HTERT RPE-1 (cell line): ENCODE results near the gene NDUFS4.
"Not testable (repeated sequence)": the region's sequence is repeated elsewhere in the genome, so short reads cannot be mapped to it uniquely, and the experiment has no call there.

Source experiments
- in situ Hi-C: fragments of 300-500 bp; cut with MboI; formaldehyde crosslinking; loops from 4 replicates; pipeline ENCODE4 v1.14.3; 2020; ENCODE audit warnings: low sequenced_read_pairs

NDUFS4 gene

DNA sequence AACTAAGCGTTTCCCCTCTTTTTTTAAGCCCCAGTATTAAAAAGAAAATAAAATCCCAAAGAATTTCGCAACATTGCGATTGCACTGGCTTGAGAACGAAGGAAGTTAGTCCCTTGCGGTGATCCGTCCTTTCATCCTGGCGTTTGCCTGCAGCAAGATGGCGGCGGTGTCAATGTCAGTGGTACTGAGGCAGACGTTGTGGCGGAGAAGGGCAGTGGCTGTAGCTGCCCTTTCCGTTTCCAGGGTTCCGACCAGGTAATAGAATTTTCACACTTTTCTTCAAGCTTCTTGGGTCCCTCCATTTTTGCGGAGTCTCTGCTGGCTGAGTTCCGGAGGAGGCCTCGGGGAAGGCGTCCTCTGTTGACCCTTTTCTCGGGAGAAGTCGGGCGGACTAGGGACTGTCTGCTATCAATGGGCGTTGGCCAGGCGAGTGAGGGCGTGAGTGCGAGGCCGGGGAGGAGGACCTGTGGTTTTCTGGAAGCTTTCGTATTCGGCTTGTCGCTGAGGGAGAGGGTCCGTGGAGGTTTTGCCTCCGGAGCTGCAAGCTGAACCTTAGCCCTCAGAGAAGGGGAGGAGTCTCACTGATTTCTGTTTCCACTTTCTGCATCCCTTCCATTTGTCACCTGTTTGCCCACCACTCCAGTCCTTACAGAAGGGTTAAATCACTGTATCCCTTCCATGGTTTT is at the start of gene NDUFS4:
Gene NDUFS4, plus strand, starts transcription at position 134 of the 686 bp plus-strand sequence. Its CDS starts 24 bp downstream, at position 158.
- in situ Hi-C loops = no loop called here

DNA sequence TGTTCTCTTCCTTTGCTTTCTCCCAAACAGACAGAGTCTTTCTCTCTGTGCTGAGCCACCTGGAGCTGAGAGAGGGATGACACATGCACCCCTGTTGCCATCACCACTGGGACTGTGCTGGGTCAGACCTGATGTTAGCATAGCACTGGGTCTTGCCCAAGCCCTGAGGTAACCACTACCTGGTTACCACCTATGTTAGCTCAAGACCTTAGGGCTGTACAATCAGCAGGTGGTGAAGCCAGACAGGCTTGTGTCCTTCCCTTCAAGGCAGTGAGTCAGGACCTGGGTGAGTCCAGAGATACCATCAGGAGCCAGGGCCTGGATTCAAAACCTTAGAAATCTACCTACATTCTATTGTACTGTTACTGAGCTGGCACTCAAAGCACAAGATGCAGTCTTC is 47.9 kb upstream of the NDUFS4 start:
- in situ Hi-C loops = no loop called here

DNA sequence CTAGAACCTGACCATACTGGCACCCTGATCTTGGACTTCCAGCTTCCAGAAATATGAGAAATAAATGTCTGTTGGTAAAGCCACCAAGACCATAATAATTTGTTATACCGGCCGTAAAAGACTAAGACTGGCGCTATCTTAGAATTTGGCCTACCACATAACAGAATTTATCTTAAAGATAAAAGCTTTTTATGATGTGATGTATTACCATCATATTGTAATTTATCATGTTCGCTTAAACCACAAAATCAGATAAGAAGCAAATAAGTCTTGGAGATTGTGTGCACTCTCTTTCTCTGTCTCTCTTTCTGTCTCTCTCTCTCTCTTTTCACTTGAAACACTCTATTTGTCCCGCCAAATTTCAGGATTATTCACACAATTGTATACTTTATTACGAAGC is 44.5 kb upstream of the NDUFS4 start:
- in situ Hi-C loops = no loop called here

DNA sequence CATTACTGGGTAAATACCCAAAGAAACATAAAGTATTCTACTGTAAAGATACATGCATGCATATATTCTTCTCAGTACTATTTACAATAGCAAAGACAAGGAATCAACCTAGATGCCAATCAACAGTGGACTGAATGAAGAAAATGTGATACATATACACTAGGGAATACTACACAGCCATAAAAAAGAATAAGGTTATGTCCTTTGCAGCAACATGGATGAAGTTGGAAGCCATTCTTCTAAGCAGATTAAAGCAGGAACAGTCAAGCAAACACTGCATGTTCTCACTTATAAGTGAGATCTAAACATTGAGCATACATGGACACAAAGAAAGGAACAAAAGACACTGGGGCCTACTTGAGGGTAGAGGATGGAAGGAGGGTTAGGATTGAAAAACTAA is 39.6 kb upstream of the NDUFS4 start:
- in situ Hi-C loops = no loop called here

DNA sequence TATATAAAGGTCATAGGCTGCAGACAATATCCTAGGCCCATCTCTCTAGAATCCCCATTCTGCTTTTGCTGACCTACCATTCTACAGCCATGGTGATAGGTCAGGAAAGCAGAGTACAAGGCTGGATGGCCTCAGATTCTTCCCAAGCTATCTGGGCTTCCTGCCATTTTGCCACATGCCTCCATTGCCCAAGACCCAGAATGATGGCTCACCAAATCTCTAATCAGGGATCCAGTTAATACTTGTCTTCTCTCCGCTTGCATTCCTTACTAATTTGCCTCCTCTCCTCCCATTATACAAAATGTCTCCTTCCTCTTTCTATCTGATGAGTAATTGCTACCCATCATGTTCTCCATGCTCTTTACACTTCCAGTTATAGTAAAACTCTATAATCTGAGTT is 22.7 kb upstream of the NDUFS4 start:
- in situ Hi-C loops = no loop called here

DNA sequence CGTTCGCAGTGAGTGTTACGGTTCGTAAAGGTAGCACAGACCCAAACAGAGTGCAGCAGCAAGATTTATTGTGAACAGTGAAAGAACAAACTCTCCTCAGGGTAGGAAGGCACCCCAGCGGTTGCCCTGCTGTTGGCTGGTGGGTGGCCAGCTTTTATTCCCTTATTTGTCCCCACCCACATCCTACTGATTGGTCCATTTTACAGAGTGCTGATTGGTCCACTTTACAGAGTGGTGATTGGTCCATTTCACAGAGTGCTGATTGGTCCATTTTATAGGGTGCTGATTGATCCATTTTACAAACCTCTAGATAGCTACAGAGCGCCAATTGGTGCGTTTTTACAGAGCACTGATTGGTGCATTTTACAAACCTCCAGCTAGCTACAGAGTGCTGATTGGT is 19.7 kb upstream of the NDUFS4 start:
- in situ Hi-C loops = not testable (repeated sequence)

DNA sequence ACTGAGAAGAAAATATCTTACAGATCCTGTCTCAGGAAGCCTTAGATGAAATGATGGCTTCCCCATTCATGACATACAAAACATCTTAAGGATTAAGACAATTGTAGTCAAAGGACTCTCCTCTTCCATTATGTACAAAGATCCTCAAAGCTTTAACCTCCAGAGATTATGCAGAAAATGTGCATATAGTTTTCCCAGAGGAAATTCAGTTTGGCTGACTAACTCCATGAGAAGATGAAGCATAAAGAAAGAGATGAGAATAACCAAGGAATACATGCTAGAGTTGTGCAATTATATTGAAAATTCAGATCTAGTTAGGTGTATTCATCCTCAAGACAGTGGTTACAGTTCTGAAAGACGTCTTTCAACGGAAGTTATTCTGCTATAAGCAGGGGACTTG is 18.6 kb upstream of the NDUFS4 start:
- in situ Hi-C loops = no loop called here

DNA sequence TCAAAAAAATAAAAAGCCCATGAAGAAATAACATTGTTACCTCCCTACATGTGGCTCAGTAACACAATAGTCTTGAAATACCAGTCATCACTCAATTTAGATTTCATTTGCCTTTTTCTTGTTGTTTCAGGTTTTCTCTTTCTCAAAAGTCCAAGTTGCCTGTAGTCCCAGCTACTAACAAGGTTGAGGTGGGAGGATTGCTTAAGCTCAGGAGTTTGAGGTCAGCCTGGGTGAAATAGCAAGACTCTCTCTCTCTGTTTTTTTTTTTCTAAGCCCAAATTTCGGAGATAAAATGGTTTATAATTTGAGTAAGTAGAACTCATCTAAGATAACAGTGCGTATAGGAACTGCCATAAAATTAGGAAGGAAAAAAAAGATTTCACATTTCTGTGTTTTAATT is 17.5 kb upstream of the NDUFS4 start:
- in situ Hi-C loops = no loop called here

DNA sequence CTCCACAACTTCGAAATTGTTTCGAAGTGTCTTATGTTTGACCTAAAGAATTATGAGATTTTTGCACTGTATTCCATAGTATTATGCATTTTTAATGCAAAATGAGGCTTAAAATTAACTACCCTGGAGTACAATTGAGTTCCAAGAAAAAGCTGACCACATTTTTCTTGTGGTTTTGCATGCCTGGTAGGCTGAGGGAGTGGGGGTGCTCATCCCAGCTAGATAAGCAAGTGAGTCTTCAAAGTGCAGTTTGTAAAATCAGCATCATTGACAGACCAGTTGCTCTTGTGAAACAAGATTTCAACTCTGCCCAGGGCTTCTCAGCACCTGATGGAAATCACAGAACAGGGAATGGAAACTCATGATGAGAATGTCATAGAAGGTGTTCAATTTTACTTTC is 17.0 kb upstream of the NDUFS4 start:
- in situ Hi-C loops = no loop called here

DNA sequence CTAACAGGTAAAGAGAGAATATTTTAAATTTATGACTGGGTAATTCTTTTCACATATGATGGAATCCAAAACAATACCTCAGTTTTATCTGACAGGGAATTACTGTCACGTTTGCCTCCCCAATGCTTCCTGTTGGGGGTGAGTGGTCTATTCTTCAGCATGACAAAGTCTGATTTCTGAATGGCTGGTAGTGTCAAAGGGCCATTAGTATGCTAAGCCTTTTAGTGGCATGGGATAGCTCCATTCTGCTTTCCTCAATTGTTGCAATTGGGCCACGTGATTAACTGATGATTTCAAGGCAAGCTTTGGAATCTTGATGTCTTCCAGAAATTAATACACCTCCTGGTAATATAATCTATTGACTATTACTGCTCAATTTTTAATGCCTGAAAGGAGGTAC is 14.7 kb upstream of the NDUFS4 start:
- in situ Hi-C loops = no loop called here

DNA sequence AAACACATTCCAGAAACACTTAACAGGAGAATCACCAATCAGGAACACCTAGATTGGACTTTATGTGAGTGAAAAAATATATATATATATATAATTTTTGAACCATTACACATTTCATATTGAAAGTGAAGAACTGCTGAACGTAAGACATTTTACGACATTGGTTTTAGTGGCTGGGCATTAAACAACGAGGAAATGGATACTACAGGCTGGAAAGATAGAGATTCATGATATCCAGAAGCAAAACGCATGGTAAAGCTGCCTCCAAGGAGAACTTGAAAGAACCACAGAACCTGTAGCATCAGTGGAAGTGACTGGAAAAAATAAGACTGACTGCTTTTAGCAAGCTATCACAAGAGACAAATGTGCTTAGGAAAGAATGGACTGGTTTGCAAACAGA is 13.2 kb upstream of the NDUFS4 start:
- in situ Hi-C loops = no loop called here

DNA sequence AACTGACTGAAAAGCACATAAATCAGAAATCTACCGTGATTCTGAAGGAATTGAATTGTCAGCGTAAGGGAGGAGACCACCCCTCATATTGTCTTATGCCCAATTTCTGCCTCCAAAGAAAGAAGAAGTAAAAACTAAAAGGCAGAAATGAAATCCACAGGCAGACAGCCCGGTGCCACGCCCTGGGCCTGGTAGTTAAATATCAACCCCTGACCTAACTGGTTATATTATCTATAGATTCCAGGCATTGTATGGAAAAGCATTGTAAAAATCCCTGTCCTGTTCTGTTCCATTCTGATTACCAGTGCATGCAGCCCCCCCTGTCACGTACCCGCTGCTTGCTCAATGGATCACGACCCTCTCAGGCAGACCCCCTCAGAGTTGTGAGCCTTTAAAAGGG is 11.9 kb upstream of the NDUFS4 start:
- in situ Hi-C loops = not testable (repeated sequence)

DNA sequence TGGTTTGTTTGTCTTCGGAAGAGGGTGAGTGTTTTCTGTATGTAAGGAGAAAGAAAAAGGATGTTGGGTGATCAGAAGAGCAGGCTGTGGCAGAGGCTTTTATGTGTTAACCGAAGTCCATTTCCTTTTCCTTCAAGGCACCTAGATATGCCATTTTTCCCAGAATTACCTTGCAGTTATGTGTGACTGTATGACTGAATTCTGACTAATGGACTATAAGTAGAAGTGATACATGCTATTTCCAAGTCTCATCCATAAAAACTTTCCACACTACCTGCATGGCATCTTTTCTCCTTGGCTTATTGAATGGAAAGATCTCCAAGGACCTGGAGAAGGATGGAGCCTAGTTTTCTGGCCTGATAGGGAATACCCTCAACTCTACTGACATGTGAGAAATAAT is 10.6 kb upstream of the NDUFS4 start:
- in situ Hi-C loops = no loop called here

DNA sequence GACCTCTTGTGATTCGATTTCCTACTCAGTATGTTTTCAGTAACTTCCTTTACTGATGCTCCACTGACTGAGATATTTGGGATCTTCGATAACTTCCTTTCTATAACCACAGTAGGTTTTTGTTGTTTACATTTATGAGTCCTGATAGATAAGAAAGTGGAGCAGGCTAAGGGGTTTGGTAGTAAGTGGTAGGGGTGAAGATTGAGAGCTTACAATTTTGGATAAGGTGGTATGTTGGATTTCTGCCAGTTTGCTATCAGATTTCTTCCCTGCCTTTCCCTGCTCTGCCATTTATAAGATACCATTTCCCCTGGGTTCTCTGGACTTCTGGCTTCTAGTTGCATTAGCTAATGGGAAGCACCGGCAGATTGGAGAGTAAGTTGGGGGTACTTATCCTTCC is 7.9 kb upstream of the NDUFS4 start:
- in situ Hi-C loops = no loop called here

DNA sequence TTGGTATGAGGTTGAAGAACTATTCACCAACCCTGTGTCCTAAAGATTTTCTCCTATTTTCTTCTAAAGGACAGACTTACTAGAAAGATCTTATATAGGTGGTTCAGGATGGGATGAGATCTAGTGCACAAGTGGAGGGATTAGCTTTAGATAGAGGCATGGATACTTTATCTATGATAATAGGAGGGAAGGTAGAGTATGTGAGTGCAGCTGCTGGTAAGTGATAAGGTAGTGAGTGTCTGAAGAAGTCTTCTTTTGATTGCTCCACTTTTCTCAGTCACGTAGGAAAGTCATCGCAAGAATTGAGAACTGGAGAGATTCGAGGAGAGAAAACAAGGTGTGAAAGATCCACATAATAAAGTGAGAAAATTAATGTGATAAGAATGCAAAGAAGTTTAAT is 6.0 kb upstream of the NDUFS4 start:
- in situ Hi-C loops = no loop called here

DNA sequence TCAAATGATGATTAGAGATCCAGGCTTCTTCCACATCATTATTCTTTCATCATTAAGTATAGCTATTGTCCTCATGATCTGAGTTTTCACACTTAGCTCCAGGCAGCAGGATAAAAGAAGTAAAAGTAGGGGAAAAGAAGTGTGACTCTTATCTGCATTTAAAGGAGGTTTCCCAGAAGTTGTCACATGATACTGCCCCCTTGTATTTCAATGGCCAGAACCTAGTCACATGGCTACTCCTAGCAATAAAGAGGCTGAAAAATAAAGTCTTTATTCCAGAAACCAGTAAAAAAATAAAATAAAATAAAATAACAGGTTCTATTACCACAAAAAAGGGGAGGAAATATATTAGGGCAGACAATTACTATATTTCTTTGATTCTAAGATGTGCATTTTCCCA is 5.3 kb upstream of the NDUFS4 start:
- in situ Hi-C loops = no loop called here

DNA sequence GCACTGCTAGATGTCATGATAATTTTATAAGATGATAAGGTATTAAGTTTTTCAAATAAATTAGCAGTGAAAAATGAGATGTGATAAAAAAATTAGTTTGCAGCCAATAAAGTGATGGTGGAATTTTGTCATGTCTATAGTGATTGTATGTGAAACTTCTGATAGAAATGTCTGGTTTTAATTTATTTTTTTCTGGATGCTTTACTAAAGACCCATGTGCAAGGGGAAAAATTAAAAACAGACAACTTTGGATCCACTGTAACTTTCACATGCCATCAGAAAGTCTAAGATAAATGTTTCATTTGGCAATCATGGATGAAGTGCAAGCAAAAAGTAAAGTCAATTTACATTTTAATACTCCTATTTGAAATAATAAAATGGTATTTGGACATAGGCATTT is 4.4 kb upstream of the NDUFS4 start:
- in situ Hi-C loops = no loop called here

DNA sequence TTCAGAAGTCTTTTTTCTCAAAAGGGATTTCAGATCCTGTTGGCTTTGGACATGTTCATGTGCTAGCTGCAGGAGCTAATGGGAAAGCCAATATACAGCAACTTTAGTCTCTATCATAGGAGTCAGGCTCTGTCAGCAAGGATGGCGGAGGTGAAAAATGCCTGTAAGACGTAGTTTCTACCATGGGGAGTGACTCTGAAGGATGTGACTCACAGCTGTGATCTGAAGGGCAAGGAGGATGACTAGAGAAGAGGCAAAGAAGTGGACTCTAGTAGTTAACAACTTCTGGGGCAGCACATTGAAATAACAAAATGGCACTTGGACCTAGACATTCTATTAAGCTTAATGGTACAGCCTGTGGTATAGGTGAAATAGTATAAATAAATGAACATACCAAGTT is 3.1 kb upstream of the NDUFS4 start:
- in situ Hi-C loops = no loop called here

DNA sequence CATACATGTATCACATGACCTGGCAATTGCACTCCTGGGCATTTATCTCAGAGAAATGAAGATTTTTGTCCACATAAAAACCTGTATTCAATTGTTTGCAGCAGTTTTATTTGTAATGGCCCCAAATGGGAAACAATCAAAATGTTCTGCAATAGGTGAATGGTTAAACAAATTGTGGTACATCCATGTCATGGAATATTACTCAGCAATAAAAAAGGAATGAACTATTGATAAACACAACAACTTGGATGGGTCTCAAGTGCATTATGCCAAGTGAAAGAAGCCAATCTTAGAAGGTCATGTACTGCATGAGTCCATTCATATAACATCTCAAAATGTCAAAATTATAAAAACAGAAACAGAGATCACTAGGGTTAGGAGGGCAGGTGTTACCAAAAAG is 1.5 kb upstream of the NDUFS4 start:
- in situ Hi-C loops = no loop called here

DNA sequence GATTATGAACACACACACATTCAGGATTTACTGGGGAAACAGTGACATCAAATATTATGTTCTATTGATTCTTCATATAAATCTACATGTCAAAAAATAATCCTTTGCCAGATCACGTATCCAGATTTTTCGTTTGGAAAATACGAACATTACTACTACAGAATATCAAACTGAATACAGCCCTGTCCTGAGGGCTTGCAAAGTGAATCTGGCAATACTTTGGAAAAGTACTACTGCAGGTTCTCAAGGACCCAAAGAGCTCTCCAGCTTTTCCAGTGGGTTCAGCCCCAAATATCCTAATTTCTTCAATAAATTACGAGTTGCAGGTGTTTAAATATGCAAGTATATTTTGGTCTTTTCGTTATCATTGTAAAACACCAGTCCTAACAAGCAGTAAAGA is 411 bp upstream of the NDUFS4 start:
- in situ Hi-C loops = no loop called here

DNA sequence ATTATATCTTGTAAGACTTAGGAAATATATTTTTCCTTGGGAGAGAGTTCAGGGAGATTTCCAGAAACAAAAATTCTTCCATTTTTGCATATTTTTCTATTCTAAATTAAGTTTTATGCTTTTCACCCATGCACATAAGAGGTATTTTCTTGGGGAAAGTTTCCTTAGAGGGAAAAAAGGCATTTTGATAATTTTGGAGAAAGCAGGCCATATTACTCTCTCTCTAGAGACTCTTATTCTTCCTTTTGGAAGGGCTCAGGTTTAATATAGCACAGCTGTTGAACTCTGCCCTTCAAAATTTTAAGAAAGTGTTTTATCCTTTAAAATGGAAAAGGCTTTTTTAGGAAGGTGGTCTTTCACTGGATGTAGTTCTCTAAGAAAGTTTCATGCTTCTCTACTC is 8.0 kb downstream of the NDUFS4 start:
- in situ Hi-C loops = no loop called here

DNA sequence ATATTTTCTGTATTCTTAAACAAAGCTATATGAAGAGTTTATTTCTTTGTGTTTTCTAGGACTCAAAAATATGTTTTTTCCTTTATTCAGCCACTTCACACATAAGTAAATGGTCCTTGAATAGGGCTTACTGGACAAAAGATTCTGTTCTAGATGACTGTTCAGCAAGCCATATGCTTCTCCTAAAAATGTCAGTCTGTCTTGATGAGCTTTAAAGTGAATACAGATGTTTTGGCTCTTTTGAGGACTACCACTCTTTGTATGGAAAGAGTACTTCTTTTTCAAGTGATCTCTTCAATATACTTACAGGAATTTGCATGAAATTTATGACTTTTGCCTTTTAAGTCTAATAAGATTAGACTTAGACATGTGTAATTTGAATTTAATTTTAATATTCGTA is 8.4 kb downstream of the NDUFS4 start:
- in situ Hi-C loops = no loop called here

DNA sequence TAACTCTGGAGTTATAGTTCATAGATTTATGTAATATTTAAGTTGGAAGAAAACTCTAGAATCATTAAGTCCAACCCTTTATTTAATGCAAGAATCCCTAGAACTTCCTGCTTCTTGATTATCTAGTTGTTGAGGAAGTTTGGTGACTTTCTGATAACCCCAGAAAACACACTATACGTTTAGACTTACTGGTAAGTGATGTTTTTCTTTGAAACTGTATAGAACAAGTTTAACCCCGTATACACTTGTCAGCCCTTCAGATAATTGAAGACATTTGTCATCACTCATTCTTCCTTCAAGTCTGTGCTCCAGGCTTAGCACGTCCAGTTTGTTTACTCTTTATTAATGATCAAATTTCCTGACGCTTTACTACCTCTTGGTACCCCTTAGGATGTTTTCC is 9.0 kb downstream of the NDUFS4 start:
- in situ Hi-C loops = no loop called here
